Skeletal muscle cell (primary cell): ENCODE data around the gene MED13L.

Experiments used
- DNase-seq: peaks from one replicate; pipeline ENCODE4 v3.0.0-alpha.2; 2010; ENCODE audit warnings: low read depth
- H3K4me3 ChIP-seq: 2 replicates; pipeline ENCODE4 v1.5.1; 2011; ENCODE audit warnings: low read depth, mild to moderate bottlenecking, control low read depth, low read length, moderate library complexity

The MED13L gene

GRCh38 chr12:116277467-116278278 is at the start of gene MED13L:
Gene MED13L (minus strand): TSS chr12:116277693. CDS start chr12:116277131, 562 bp downstream.
- peak within 1 kb of the TSS; percentile 72 for H3K4me3 ChIP-seq
- DNase-seq, result peak; percentile 46

GRCh38 chr12:116325336-116325664 is 47.8 kb upstream of the MED13L start:
- H3K4me3 ChIP-seq, result no peak overlapping the region
- no peak for DNase-seq

DNA sequence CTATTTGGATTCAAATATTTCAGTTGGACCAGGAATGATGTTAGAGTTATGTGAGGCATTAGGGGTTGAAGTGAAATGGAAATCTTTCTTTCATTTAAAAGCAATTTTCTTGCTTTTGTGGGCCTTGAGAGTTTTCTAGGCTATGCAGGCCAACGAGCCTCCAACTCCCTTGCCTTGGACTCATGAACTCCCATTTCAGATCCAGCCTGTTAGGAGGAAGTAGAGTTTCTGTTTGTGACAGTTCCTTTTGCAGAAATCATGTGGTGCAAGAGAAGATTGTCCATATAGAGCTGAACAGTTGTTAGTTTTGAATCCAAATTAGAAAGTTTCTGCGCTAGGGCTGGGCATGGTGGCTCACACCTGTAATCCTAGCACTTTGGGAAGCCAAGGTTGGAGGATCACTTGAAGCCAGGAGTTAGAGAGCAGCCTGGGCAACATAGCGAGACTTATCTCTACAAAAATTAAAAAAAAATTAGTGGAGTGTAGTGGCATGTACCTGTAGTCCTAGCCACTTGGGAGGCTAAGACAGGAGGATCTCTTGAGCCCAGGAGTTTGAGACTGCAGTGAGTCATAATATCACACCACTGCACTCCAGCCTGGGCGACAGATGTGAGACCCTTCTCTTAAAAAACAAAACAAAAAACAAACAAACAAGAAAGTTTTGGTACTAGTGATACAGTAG is 47.3 kb upstream of the MED13L start:
- H3K4me3 ChIP-seq, result no peak overlapping the region
- DNase-seq, result no peak

DNA sequence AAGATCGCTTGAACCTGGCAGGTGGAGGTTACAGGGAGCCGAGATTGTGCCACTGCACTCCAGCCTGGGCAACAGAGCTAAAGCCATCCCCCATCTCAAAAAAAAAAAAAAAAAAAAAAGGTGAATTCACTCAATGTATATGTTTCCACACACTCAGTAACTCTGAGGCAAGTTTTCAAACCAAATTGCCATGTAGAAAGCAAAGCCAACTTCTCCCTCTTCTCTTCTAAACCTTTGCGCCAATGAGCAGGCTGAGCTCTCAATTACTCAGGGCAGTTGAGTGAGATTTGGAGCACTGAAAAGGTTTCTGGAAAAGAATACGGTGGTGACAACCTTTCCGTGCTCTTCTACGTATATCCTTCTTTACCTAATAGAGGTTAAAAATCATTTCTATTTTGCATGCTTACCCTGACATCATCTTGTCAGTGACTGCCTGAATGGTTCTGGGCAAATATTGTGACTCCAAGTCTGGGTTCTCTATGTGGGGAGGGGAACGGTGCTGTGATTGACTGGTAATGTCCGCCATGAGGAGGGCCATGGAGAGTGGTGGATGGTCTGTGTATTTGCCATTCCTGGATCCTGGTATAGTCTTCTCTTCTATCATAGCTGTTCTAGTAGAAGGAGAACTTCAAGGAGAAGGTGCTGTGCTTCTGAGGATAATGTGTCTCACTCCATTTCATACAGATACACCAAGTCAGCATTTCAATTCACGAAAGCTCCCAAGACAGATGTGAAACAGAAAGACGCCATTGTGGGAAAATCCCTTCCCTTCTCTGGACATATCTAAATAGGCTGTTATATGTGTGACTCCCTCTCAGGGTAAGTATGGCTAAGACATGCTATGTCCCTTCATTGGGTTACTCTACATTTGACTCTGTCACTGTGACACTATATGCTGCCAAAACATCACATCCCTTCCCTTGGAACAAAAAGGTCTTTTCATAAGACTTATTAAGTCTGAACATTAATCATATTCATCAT is 46.2 kb upstream of the MED13L start:
- DNase-seq, result no peak
- H3K4me3 ChIP-seq, result no peak overlapping the region

DNA sequence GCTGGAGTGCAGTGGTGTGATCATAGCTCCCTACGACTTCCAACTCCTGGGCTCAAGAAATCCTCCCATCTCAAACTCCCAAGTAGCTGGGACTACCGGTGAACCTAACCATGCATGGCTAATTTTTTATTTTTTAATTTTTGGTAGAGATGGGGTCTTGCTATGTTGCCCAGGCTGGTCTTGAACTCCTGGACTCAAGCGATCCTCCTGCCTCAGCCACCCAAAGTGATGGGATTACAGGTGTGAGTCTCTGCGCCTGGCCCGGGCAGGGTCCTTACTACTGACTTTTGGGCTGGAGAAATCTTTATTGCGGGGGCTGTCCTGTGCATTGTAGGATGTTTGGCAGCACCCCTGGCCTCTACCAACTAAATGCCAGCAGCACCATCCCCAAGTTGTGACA is 44.4 kb upstream of the MED13L start:
- DNase-seq, result no peak
- no peak overlapping the region for H3K4me3 ChIP-seq

DNA sequence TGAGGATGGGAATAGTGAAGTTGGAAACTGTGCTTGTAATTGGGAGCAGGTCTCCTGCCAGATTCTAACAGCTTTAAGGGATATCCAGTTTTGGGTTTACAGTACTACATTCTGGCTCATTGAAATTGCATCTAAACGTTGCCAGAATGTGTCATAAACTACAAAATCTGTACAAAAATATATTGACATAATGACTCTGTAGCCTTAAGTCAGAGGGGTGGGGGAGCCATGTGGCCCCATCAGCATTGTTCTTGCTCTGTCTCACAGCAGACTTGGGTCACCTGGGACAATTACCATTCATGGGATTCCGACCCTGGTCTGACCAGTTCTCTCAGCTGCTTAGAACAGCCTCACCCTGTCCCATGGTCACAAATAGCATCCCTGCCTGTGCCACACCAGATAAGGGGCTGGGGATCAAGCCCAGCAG is 43.3 kb upstream of the MED13L start:
- DNase-seq, result no peak
- no peak overlapping the region for H3K4me3 ChIP-seq

DNA sequence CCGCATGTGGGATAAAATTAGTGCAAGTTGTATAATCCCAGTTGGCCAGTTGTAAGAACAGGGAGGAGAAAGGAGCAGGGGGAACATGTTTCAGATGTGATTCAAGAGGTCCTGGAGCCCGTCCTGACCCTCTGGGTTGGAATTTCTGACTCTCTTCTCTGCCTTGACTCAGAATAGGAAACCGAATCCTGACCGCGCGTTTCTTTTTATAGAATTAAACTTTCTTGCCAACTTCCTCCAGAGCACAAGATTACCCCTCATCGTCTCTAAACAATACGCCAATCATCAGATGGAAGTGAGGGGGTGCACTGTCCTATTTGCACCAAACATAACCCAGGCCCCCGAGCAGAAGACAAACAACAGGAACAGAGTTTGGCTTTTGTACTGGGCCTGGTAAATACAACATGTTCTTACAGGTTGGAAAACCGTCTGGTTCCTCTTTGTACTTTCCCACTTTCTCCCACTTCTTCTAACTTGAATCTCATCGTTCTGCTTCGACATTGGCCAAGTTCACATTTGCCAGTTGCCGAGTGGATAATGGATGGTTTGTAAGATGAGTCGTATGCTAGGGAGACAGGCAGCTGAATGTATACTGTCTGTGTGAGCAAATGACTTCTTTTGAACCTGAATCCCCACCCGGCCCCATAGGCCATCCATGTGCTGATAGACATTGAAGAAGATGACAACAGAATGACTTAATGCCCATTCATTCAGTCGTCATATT is 42.6 kb upstream of the MED13L start:
- peak overlapping the region; percentile 12 for H3K4me3 ChIP-seq

DNA sequence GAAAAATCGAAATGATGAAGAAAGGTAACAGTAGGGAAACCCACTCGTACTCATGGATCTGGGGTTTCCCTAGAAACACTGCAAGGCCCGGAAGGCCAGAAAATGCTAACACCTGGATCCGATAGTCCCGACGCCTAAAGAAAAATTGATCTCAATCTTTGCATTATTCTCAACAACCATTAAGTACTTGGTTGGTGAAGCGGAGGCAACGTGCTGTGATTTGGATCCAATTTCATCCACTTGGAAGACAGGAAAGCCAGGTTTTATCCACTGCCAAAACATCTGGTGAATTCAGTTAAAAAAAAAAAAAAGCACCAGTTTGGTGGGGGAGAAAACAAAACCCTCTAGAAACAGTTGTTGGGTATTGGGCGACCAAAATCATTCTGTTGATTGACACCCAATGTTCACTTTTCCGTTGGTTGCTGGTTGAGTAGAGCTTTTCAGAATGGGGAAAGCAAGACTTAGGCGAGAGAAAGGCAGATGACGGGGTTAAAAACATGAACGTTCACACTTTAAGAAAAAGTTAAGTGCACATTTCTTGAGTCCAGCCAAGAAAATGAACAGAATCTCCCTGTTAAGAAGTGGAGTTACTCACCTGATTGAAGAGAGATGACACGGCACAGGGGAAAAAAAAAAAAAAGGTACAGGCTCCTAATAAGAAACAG is 41.9 kb upstream of the MED13L start:
- no peak for DNase-seq
- H3K4me3 ChIP-seq, result peak overlapping the region; percentile 12

More for the DNA sequence above, 42.6 kb upstream of the MED13L start:
- peak; percentile 90 for DNase-seq

DNA sequence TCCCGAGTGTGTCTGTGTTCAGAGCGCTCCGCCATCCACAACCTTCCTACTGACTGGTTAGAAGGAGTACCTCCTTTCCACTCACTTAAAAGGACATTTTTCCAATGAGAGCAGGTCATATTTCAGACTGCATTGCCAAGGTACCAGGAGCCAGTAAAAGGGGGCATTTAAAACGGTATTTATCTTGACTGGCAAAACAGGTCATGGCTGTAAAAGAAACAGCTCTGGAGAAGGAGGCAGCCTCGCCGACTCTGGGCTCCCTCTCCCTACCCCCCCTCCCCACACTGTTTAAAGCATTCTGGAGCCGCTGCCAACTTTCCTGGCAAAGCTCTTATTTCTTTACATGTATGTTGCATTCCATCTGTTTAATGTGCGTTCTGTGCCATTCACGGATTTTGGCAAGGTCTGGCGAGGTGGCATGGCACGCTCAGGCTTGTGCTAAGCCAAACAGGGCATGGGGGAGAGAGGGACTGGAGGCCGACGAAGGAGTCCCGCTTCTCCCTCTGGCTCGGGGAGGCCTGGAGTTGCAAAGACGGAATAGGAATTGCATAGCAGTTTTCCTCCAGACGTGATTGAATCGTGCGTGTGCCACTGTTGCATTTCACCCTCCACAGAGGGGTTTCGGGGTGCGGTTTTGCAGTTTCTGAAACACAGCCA is 41.2 kb upstream of the MED13L start:
- H3K4me3 ChIP-seq, result no peak overlapping the region
- DNase-seq, result no peak

- DNase-seq, result no peak
- H3K4me3 ChIP-seq, result no peak overlapping the region
Observed at GRCh38 chr12:116317986-116318575, 40.6 kb upstream of the MED13L start.

DNA sequence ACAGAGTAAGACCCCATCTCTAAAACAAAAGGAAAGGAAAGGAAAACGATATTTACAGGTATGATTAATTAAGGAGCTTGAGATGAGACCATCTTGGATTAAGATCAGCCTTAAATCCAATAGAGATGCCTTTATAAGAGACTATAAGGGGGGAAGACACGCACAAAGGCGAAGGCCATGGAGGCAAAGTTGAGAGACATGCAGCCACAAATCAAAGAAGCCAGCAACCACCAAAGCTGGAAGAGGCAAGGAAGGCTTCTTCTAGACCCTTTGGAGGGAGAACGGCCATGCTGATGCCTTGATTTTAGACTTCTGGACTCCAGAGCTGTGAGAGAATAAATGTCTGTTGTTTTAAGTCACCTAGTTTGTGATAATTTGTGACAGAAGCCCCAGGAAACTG is 39.6 kb upstream of the MED13L start:
- H3K4me3 ChIP-seq, result no peak overlapping the region
- no peak for DNase-seq

DNA sequence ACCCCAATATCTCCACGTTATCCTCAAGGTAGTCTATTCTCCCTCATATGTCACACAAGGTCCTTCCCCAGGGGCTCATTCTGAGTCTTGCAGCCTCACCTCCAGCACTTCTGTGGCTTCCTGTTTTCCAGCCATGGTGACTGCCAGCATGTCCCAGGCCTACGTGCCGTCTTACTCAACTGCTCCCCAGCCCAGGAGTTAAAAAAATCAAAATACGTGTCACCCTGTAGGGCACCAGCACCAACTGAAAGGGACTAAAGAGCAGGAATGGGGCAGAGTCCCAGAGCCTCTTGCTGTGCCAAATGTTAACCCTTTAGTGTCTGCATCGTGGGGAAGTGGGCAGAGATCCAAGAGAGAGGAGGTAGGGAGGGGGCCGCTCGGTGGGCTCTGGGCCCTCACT is 37.0 kb upstream of the MED13L start:
- no peak for DNase-seq
- H3K4me3 ChIP-seq, result no peak overlapping the region

DNA sequence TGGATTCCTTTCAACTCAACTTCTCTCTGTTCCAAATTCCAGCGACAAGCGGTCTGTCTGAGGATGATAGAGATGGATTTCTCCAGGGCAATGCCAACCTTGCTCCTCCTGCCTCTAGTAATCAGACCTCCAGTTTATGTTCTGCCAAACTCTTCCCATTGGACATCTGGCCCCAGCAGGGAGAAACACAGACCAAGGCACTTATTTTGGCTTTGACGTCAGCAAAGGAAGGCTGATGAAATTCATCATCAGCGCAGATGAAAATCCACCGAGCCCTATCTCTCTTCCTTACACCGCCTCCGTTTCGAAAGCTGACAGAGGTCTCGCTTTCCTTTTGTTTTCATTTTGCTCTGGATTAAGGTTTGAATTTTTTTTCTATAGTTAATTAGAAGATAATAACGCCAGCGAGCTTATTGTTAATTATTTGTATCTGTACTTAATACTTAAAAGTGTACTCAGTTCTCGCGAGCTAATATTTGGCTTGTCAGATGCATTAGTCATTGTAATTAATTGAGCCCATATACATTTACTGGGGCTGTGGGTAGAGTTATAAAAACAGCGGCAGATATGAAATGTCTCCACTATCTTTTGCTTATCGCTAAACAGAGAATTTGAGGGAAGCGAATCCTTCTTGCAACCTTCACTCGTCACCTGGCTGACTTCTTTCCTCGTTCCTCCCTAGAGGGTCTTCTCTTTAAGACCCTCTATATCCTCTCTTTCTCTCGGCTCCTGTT is 35.9 kb upstream of the MED13L start:
- no peak for DNase-seq
- no peak overlapping the region for H3K4me3 ChIP-seq

DNA sequence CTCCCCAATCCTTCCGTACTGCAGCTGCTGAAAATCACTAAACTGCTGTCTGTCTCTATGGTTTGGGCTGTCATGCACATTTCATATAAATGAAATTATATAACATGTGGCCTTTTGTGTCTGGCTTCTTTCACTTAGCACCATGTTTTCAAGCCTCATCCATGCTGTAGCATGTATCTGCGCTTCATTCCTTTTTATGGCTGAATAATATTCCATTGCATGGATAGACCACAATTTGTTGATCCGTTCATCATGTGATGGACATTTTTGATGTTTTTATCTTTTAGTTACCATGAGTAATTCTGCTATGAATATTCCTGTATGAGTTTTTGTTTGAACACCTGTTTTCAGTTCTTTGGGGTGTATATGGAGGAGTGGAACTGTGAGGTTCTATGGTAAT is 32.6 kb upstream of the MED13L start:
- no peak overlapping the region for H3K4me3 ChIP-seq
- no peak for DNase-seq

DNA sequence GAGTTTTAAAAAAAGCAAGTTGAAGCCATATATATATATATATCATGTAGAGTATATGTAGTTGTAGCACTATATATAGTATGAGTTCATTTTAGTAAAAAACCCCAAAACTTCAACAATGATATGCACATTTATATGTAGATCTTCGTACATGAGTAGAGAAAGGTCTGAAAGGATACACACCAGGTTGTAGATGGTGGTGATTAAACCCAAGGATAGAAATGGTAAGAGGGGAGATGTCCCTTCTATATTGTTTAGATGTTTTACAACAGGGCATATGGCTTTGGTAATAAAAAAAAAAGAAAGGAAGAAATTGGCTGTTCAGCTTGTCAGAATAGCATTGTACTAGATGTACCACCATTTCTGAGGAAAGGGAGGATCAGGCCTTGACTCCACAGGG is 31.9 kb upstream of the MED13L start:
- no peak for DNase-seq
- H3K4me3 ChIP-seq, result no peak overlapping the region

DNA sequence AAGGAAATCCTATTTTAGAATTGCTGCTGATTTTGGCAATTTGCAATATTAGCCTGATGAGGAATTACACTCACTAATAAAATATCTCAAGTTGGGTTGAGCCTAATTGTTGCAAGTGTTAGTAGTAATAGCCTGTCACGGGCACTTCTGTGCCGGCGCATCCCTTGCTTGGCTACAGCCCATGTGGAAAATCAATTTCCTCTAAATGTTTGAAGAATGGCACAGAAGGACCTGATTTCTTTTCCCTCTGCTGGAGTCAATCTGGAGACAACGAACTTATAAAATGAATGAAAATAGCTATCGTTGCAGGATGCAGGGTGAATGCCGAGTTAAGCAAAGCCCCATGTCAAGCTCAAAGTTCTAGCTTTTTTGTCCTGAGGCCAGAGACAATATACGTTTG is 31.2 kb upstream of the MED13L start:
- no peak overlapping the region for H3K4me3 ChIP-seq
- no peak for DNase-seq

DNA sequence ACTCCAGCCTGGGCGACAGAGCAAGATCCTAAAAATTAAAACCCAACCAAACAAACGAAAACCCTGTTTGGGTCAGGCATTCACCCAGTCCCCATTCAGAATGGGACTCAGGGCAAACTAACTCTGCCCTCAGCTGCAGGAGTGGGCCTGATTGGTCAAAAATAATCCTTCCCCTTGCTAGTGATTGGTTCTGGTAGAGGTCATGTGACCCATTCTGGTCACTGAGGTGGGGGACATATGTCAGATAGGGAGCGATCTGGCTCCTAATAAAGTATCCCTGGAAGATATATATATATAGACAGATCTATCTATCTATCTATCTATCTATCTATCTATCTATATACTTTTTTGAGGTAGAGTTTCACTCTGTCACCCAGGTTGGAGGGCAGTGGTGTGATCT is 29.5 kb upstream of the MED13L start:
- no peak for DNase-seq
- H3K4me3 ChIP-seq, result no peak overlapping the region
